HCT116 (cell line): ENCODE data around the gene FAM20C. TPM values are rescaled to one million over a fixed set of nuclear protein-coding genes. Genes with fewer than 3 reads are reported as not detected.

Experiments used
- ATAC-seq: fragments of 200-7000 bp; cut with Tn5 transposase; 2 replicates; pipeline ENCODE4 v1.9.1; 2020; ENCODE audit warnings: mild to moderate bottlenecking, moderate library complexity
- BruUV-seq: library from RNA; stranded (reverse); fragments of 400-500 nt; replicated peaks from 2 replicates; lab custom pipeline; 2021; lab: Mats Ljungman, UMichigan
- CTCF ChIA-PET: fragments of 300-600 bp; sonication (Branson Sonifier 250); formaldehyde crosslinking; loops from one replicate; lab custom pipeline; 2021; ENCODE audit warnings: antibody characterized with exemption; lab: Charles Lee
- POLR2A ChIA-PET: fragments of 300-600, 350-600 bp; sonication (Branson Sonifier 250); formaldehyde crosslinking; loops from one replicate; lab custom pipeline; 2021; ENCODE audit warnings: antibody characterized with exemption; lab: Charles Lee
- RAD21 ChIA-PET, 2 experiments: fragments of 300-600 bp; sonication (Branson Sonifier 250); formaldehyde crosslinking; loops; one replicate each; lab custom pipeline; 2023; ENCODE audit warnings: low total read pairs in 2 of 2; ENCODE audit not compliant: uncharacterized antibody in 2 of 2, unreplicated experiment in 2 of 2, low non-redundant PET in 1 of 2; lab: Charles Lee
- DNase-seq: peaks from one replicate; pipeline ENCODE4 v3.0.0-alpha.2; 2010; ENCODE audit warnings: low read depth, low spot score
- H2AFZ ChIP-seq: fragments of 200-600 bp; shearing (Covaris generic), sonication (generic); 2 replicates; pipeline ENCODE4 v1.6.1; 2017; ENCODE audit warnings: low read depth, mixed run types, mixed read lengths, antibody characterized with exemption, low read length; ENCODE audit not compliant: poor library complexity, severe bottlenecking
- H3K27ac ChIP-seq: 2 replicates; pipeline ENCODE4 v1.5.1; 2012; ENCODE audit warnings: low read depth, low read length
- H3K27me3 ChIP-seq: fragments of 200-600 bp; sonication (generic); 2 replicates; pipeline ENCODE4 v1.6.1; 2016; ENCODE audit warnings: mixed run types, low read length, mixed read lengths; ENCODE audit not compliant: insufficient read depth
- H3K36me3 ChIP-seq, 2 experiments: fragments of 200-500 bp in 1 of 2; fragments of 200-600 bp in 1 of 2; sonication (Bioruptor generic) in 1 of 2; sonication (generic) in 1 of 2; 2 replicates each; pipeline versions ENCODE4 v1.5.1 to v1.6.1; 2014 to 2016; ENCODE audit warnings: low read length in 2 of 2, inconsistent platforms in 1 of 2, mixed read lengths in 1 of 2, mixed run types in 1 of 2; ENCODE audit not compliant: insufficient read depth in 2 of 2, control insufficient read depth in 1 of 2
- H3K4me1 ChIP-seq, 2 experiments: fragments of 200-600 bp in 1 of 2; sonication (generic) in 1 of 2; 2 replicates each; pipeline versions ENCODE4 v1.5.1 to v1.6.1; 2012 to 2017; ENCODE audit warnings: low read length in 2 of 2, inconsistent platforms in 1 of 2, mild to moderate bottlenecking in 1 of 2, mixed read lengths in 1 of 2, mixed run types in 1 of 2, moderate library complexity in 1 of 2; ENCODE audit not compliant: insufficient read depth in 2 of 2, control insufficient read depth in 1 of 2
- H3K4me2 ChIP-seq: fragments of 200-600 bp; sonication (generic); 2 replicates; pipeline ENCODE4 v1.6.1; 2017; ENCODE audit warnings: mixed run types, low read length, mixed read lengths
- H3K4me3 ChIP-seq, 2 experiments: fragments of 200-600 bp in 1 of 2; sonication (generic) in 1 of 2; replicated peaks in 1 of 2; 2 replicates each; pipeline ENCODE4 v1.5.1; 2011 to 2016; ENCODE audit warnings: low read length in 2 of 2, control low read depth in 1 of 2, low read depth in 1 of 2, mild to moderate bottlenecking in 1 of 2, mixed read lengths in 1 of 2, mixed run types in 1 of 2
- H3K79me2 ChIP-seq: fragments of 200-600 bp; sonication (generic); 2 replicates; pipeline ENCODE4 v1.6.1; 2017; ENCODE audit warnings: mild to moderate bottlenecking, mixed run types, low read length, moderate library complexity, mixed read lengths; ENCODE audit not compliant: insufficient read depth
- H3K9ac ChIP-seq: fragments of 200-600 bp; sonication (generic); 2 replicates; pipeline ENCODE4 v1.6.1; 2016; ENCODE audit warnings: low read length, mixed read lengths
- H3K9me2 ChIP-seq: fragments of 200-600 bp; sonication (generic), shearing (Covaris generic); 2 replicates; pipeline ENCODE4 v1.6.1; 2017; ENCODE audit warnings: mixed run types, mild to moderate bottlenecking, moderate library complexity; ENCODE audit not compliant: insufficient read depth
- H3K9me3 ChIP-seq, 2 experiments: fragments of 200-500 bp in 1 of 2; fragments of 200-600 bp in 1 of 2; sonication (Bioruptor generic) in 1 of 2; sonication (generic) in 1 of 2; 2 replicates each; pipeline ENCODE4 v1.6.1; 2014 to 2017; ENCODE audit warnings: low read length in 2 of 2, mixed read lengths in 2 of 2, inconsistent platforms in 1 of 2, low read depth in 1 of 2, mild to moderate bottlenecking in 1 of 2, mixed run types in 1 of 2, moderate library complexity in 1 of 2; ENCODE audit not compliant: control insufficient read depth in 1 of 2, insufficient read depth in 1 of 2
- H4K20me1 ChIP-seq: fragments of 200-600 bp; sonication (generic), shearing (Covaris generic); 2 replicates; pipeline ENCODE4 v1.6.1; 2017; ENCODE audit warnings: mixed run types, mild to moderate bottlenecking, moderate library complexity; ENCODE audit not compliant: insufficient read depth
- ATF3 ChIP-seq: IDR thresholded peaks from 2 replicates; pipeline ENCODE4 v1.6.1; 2012
- CEBPB ChIP-seq: IDR thresholded peaks from 2 replicates; pipeline ENCODE4 v1.6.1; 2012; ENCODE audit warnings: low read depth
- CTCF ChIP-seq, 3 experiments: fragments of 200-600 bp in 1 of 3; sonication (generic) in 1 of 3; IDR thresholded peaks in 2 of 3; conservative IDR thresholded peaks in 1 of 3; 2 replicates each; pipeline ENCODE4 v1.5.1; 2012 to 2017; ENCODE audit warnings: low read depth in 2 of 3, low read length in 2 of 3, antibody characterized with exemption in 1 of 3, borderline replicate concordance in 1 of 3, control low read depth in 1 of 3, mild to moderate bottlenecking in 1 of 3, mixed read lengths in 1 of 3, mixed run types in 1 of 3, moderate library complexity in 1 of 3; ENCODE audit not compliant: insufficient read depth in 1 of 3
- EGR1 ChIP-seq: IDR thresholded peaks from 2 replicates; pipeline ENCODE4 v1.6.1; 2012; ENCODE audit warnings: low read depth
- ELF1 ChIP-seq: IDR thresholded peaks from 2 replicates; pipeline ENCODE4 v1.6.1; 2012; ENCODE audit warnings: low read depth, borderline replicate concordance
- EZH2 ChIP-seq: fragments of 200-600 bp; sonication (generic); IDR thresholded peaks from 2 replicates; pipeline ENCODE4 v1.6.1; 2017; ENCODE audit warnings: antibody characterized with exemption, mixed run types
- POLR2A ChIP-seq: IDR thresholded peaks from 2 replicates; pipeline ENCODE4 v1.7.0; 2011; ENCODE audit warnings: borderline replicate concordance; ENCODE audit not compliant: insufficient read depth, insufficient read length; ENCODE audit errors: extremely low read depth
- POLR2AphosphoS5 ChIP-seq: IDR thresholded peaks from 2 replicates; pipeline ENCODE4 v1.6.1; 2011; ENCODE audit warnings: mild to moderate bottlenecking, low read depth, low read length, moderate library complexity
- SIN3A ChIP-seq: IDR thresholded peaks from 2 replicates; pipeline ENCODE4 v1.6.1; 2012; ENCODE audit warnings: low read depth
- SRF ChIP-seq: IDR thresholded peaks from 2 replicates; pipeline ENCODE4 v1.6.1; 2012; ENCODE audit warnings: low read depth
- TCF7L2 ChIP-seq: IDR thresholded peaks from 2 replicates; pipeline ENCODE4 v1.7.0; 2011; ENCODE audit warnings: borderline replicate concordance, inconsistent platforms; ENCODE audit not compliant: insufficient read depth, insufficient read length; ENCODE audit errors: extremely low read depth
- YY1 ChIP-seq: IDR thresholded peaks from 2 replicates; pipeline ENCODE4 v1.6.1; 2011; ENCODE audit warnings: low read length, low read depth, moderate library complexity, mild to moderate bottlenecking; ENCODE audit not compliant: insufficient replicate concordance; ENCODE audit errors: extremely low read depth
- ZBTB33 ChIP-seq: IDR thresholded peaks from 2 replicates; pipeline ENCODE4 v1.6.1; 2011; ENCODE audit warnings: mild to moderate bottlenecking, low read length, moderate library complexity; ENCODE audit not compliant: insufficient replicate concordance; ENCODE audit errors: extremely low read depth
- ZFX ChIP-seq: fragments of 450-650 bp; IDR thresholded peaks from 2 replicates; pipeline ENCODE4 v1.6.1; 2017
- ZNF274 ChIP-seq: fragments of 200-500 bp; sonication (Bioruptor generic); IDR thresholded peaks from 2 replicates; pipeline ENCODE4 v1.6.1; 2014; ENCODE audit warnings: mild to moderate bottlenecking, low read depth, low read length, inconsistent platforms
- intact Hi-C: fragments of 100-400 bp; cut with micrococcal nuclease; formaldehyde crosslinking; loops from 2 replicates; pipeline ENCODE4 v1.10.0; 2022
- total RNA-seq: library from RNA; stranded (reverse); gene quantifications from one replicate; pipeline ENCODE4 v1.2.1, GENCODE V29; 2021; ENCODE audit not compliant: unreplicated experiment
- TF ChIP-seq, protein P1 (sequence below): IDR thresholded peaks from 2 replicates; pipeline ENCODE4 v1.6.1; 2012; ENCODE audit warnings: low read depth

The FAM20C gene
- total RNA-seq, 1 experiment from 2014 or later: 27.1 TPM

DNA sequence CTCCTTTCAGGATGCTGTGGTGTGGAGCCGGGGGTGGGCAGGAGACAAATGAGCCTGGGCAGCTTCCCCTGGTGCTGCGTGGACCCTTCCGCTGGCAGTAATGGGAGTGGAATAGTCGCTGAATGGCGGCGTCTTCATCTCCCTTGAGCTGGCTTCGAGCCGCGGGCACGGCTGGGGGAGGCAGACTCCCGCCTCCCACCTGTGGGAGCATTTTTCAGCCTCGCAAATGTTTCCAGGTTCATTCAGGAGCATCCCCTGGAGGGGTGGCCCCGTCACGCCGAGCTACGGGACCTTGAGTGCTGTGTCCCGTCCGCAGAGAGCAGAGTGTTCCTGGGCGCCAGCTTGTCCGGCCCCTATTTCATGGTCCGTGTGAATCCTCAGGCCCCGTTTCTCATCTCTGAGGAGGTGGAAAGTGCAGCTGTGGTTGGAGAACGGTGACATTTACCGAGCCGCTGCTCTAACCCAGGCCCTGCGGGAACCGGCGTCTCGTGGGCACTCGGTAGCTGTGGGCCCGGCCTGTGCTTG is 18.1 kb downstream of the FAM20C start:
- no peak for ATAC-seq

More for the DNA sequence above, 18.1 kb downstream of the FAM20C start:
- Histone ChIP-seq H3K79me2 (no peaks in the 10 kb centered on the region; the same call in 1 of the 2 replicates), H3K27ac (no peak overlapping the region), H3K4me1 (peaks cover 9% of the 10 kb centered on the region in 2 experiments), H4K20me1 (no peaks in the 10 kb centered on the region), H3K9me2 (no peaks in the 10 kb centered on the region), H3K36me3 (peaks cover 4% of the 10 kb centered on the region in 2 experiments; a peak in 2 of 4 replicates), H3K4me3 (no peak overlapping the region), H3K9ac (no peak overlapping the region), H3K27me3 (no peaks in the 10 kb centered on the region), H2AFZ (no peak overlapping the region), H3K4me2 (no peak overlapping the region), H3K9me3 (no peaks in the 10 kb centered on the region)
- intact Hi-C loops: no loop called here
- POLR2A ChIA-PET: no interaction called here
- no peak for TF ChIP-seq TCF7L2
- no peak for TF ChIP-seq ZBTB33
- TF ChIP-seq CTCF (IDR thresholded peaks at IDR 0.05 in 2 of 3, conservative IDR thresholded peaks at IDR 0.05 in 1 of 3; ENCODE audit: borderline replicate concordance in 1 of 3, insufficient read depth in 1 of 3, low read depth in 2 of 3, low read length in 2 of 3): no peak
- TF ChIP-seq YY1: no peak
- no peak for TF ChIP-seq EGR1
- TF ChIP-seq ATF3: no peak
- TF ChIP-seq SIN3A: no peak
- TF ChIP-seq CEBPB: no peak
- TF ChIP-seq POLR2AphosphoS5: no peak
- TF ChIP-seq ZFX: no peak
- no peak for TF ChIP-seq ELF1
- no peak for TF ChIP-seq ZNF274
- TF ChIP-seq POLR2A: no peak
- TF ChIP-seq, protein P1, sequence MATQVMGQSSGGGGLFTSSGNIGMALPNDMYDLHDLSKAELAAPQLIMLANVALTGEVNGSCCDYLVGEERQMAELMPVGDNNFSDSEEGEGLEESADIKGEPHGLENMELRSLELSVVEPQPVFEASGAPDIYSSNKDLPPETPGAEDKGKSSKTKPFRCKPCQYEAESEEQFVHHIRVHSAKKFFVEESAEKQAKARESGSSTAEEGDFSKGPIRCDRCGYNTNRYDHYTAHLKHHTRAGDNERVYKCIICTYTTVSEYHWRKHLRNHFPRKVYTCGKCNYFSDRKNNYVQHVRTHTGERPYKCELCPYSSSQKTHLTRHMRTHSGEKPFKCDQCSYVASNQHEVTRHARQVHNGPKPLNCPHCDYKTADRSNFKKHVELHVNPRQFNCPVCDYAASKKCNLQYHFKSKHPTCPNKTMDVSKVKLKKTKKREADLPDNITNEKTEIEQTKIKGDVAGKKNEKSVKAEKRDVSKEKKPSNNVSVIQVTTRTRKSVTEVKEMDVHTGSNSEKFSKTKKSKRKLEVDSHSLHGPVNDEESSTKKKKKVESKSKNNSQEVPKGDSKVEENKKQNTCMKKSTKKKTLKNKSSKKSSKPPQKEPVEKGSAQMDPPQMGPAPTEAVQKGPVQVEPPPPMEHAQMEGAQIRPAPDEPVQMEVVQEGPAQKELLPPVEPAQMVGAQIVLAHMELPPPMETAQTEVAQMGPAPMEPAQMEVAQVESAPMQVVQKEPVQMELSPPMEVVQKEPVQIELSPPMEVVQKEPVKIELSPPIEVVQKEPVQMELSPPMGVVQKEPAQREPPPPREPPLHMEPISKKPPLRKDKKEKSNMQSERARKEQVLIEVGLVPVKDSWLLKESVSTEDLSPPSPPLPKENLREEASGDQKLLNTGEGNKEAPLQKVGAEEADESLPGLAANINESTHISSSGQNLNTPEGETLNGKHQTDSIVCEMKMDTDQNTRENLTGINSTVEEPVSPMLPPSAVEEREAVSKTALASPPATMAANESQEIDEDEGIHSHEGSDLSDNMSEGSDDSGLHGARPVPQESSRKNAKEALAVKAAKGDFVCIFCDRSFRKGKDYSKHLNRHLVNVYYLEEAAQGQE: no peak
- no peak for TF ChIP-seq SRF
- no peak for TF ChIP-seq EZH2
- RAD21 ChIA-PET: no interaction called here
- no TSS peak for BruUV-seq
- CTCF ChIA-PET: no interaction called here
- no peak for DNase-seq
